Osteoblast (primary cell): ENCODE measurements around the gene GLYR1. TPM values are rescaled to one million over a fixed set of nuclear protein-coding genes. Genes with fewer than 3 reads are reported as not detected.

ENCODE experiments used
- DNase-seq: peaks from one replicate; pipeline ENCODE4 v3.0.0; 2011; ENCODE audit warnings: low spot score, mixed read lengths; ENCODE audit not compliant: insufficient read length; ENCODE audit errors: missing footprints
- H2AFZ ChIP-seq: 2 replicates; pipeline ENCODE4 v1.6.0; 2011; ENCODE audit warnings: mild to moderate bottlenecking, low read length
- H3K27ac ChIP-seq: 2 replicates; pipeline ENCODE4 v1.5.1; 2011; ENCODE audit warnings: mild to moderate bottlenecking, low read depth, low read length, moderate library complexity
- H3K27me3 ChIP-seq: 2 replicates; pipeline ENCODE4 v1.6.0; 2012; ENCODE audit warnings: mild to moderate bottlenecking, control low read depth, inconsistent platforms, low read length, moderate library complexity; ENCODE audit not compliant: insufficient read depth
- H3K36me3 ChIP-seq: 2 replicates; pipeline ENCODE4 v1.5.1; 2011; ENCODE audit warnings: mild to moderate bottlenecking, low read length, control low read depth, moderate library complexity; ENCODE audit not compliant: insufficient read depth
- H3K4me1 ChIP-seq: 2 replicates; pipeline ENCODE4 v1.5.1; 2011; ENCODE audit warnings: mild to moderate bottlenecking, low read length, control low read depth, moderate library complexity; ENCODE audit not compliant: insufficient read depth
- H3K4me2 ChIP-seq: 2 replicates; pipeline ENCODE4 v1.6.0; 2011; ENCODE audit warnings: mild to moderate bottlenecking, low read length; ENCODE audit not compliant: insufficient read depth
- H3K4me3 ChIP-seq: fragments of 200-600 bp; sonication (generic); 3 replicates; pipeline ENCODE4 v1.5.1; 2012; ENCODE audit warnings: mild to moderate bottlenecking, low read length, inconsistent platforms; ENCODE audit not compliant: insufficient read depth
- H3K79me2 ChIP-seq: 2 replicates; pipeline ENCODE4 v1.6.0; 2012; ENCODE audit warnings: mild to moderate bottlenecking, low read length, control low read depth, inconsistent platforms; ENCODE audit not compliant: insufficient read depth
- H3K9me3 ChIP-seq: 2 replicates; pipeline ENCODE4 v1.5.1; 2011; ENCODE audit warnings: low read depth, low read length, control low read depth
- H4K20me1 ChIP-seq: 2 replicates; pipeline ENCODE4 v1.6.0; 2012; ENCODE audit warnings: mild to moderate bottlenecking, low read length, control low read depth; ENCODE audit not compliant: insufficient read depth
- total RNA-seq: library from RNA; depleted of rRNA; stranded (reverse); fragments of >200 nt; gene quantifications from 2 replicates; pipeline ENCODE4 v1.2.3, GENCODE V29; 2012
- TF ChIP-seq, protein P1 (sequence below): IDR thresholded peaks from 2 replicates; pipeline ENCODE4 v1.5.1; 2011; ENCODE audit warnings: mild to moderate bottlenecking, low read depth, low read length, moderate library complexity; ENCODE audit errors: extremely low read depth

The GLYR1 gene
- total RNA-seq, 1 donor: 48.1 TPM

DNA sequence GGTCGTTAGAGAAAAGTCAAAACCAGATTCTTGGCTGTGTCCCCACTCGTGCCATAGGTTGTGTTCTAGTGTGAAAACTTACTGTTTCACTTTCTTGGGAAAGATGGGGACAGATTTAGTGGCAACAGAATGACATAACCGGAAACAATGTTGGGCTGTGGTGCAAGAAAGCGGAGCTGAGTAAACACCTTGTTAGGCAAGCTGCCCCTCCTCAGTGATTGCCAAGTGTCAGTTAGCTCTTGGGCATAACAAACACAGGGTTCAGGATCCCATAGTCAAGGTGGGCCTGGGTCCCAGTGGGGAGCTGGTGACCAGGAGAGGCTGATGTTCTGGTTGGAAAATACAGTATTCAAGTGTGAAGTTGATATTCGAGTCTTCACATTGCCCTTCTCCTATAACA is 15.6 kb upstream of the GLYR1 start:
- H2AFZ ChIP-seq: no peak overlapping the region
- H3K27ac ChIP-seq: no peak overlapping the region
- TF ChIP-seq, protein P1, sequence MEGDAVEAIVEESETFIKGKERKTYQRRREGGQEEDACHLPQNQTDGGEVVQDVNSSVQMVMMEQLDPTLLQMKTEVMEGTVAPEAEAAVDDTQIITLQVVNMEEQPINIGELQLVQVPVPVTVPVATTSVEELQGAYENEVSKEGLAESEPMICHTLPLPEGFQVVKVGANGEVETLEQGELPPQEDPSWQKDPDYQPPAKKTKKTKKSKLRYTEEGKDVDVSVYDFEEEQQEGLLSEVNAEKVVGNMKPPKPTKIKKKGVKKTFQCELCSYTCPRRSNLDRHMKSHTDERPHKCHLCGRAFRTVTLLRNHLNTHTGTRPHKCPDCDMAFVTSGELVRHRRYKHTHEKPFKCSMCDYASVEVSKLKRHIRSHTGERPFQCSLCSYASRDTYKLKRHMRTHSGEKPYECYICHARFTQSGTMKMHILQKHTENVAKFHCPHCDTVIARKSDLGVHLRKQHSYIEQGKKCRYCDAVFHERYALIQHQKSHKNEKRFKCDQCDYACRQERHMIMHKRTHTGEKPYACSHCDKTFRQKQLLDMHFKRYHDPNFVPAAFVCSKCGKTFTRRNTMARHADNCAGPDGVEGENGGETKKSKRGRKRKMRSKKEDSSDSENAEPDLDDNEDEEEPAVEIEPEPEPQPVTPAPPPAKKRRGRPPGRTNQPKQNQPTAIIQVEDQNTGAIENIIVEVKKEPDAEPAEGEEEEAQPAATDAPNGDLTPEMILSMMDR: no peak
- H3K4me1 ChIP-seq: no peaks in the 10 kb centered on the region
- no peak for DNase-seq
- peaks cover 93% of the 10 kb centered on the region for H3K79me2 ChIP-seq
- H3K4me3 ChIP-seq: no peak overlapping the region
- peaks cover 47% of the 10 kb centered on the region for H4K20me1 ChIP-seq
- H3K36me3 ChIP-seq: peaks cover 46% of the 10 kb centered on the region
- no peaks in the 10 kb centered on the region for H3K9me3 ChIP-seq
- no peaks in the 10 kb centered on the region for H3K27me3 ChIP-seq
- no peak overlapping the region for H3K4me2 ChIP-seq

- no peak overlapping the region for H3K27ac ChIP-seq
- DNase-seq: no peak
- H4K20me1 ChIP-seq: peaks cover 33% of the 10 kb centered on the region
- no peak overlapping the region for H3K4me3 ChIP-seq
- no peak overlapping the region for H2AFZ ChIP-seq
- peaks cover 54% of the 10 kb centered on the region for H3K36me3 ChIP-seq
- H3K9me3 ChIP-seq: no peaks in the 10 kb centered on the region
- TF ChIP-seq, protein P1: no peak
- peaks cover 90% of the 10 kb centered on the region for H3K79me2 ChIP-seq
- no peaks in the 10 kb centered on the region for H3K4me1 ChIP-seq
- no peaks in the 10 kb centered on the region for H3K27me3 ChIP-seq
- H3K4me2 ChIP-seq: no peak overlapping the region
These were observed 13.7 kb upstream of the GLYR1 start for GRCh38 chr16:4860727-4861342.

- DNase-seq: peak; percentile 83
- peaks cover 60% of the 10 kb centered on the region for H3K36me3 ChIP-seq
- H2AFZ ChIP-seq: no peak overlapping the region
- no peak overlapping the region for H3K4me3 ChIP-seq
- peaks cover 93% of the 10 kb centered on the region for H3K79me2 ChIP-seq
- H3K4me2 ChIP-seq: no peak overlapping the region
- no peaks in the 10 kb centered on the region for H3K27me3 ChIP-seq
- H3K4me1 ChIP-seq: no peaks in the 10 kb centered on the region
- TF ChIP-seq, protein P1: no peak
- H3K27ac ChIP-seq: no peak overlapping the region
- no peaks in the 10 kb centered on the region for H3K9me3 ChIP-seq
- peaks cover 39% of the 10 kb centered on the region for H4K20me1 ChIP-seq
These were observed 12.8 kb upstream of the GLYR1 start for GRCh38 chr16:4859900-4860255.

GRCh38 chr16:4859190-4859899 is 12.3 kb upstream of the GLYR1 start:
- H3K36me3 ChIP-seq: peaks cover 61% of the 10 kb centered on the region
- no peaks in the 10 kb centered on the region for H3K27me3 ChIP-seq
- no peaks in the 10 kb centered on the region for H3K4me1 ChIP-seq
- TF ChIP-seq, protein P1: no peak
- H2AFZ ChIP-seq: no peak overlapping the region
- H3K4me2 ChIP-seq: no peak overlapping the region
- peaks cover 93% of the 10 kb centered on the region for H3K79me2 ChIP-seq
- no peak overlapping the region for H3K27ac ChIP-seq
- peaks cover 37% of the 10 kb centered on the region for H4K20me1 ChIP-seq
- no peak for DNase-seq
- no peaks in the 10 kb centered on the region for H3K9me3 ChIP-seq
- H3K4me3 ChIP-seq: no peak overlapping the region
